IMR-90 (cell line): ENCODE data around the gene CHMP4A. TPM values are rescaled to one million over a fixed set of nuclear protein-coding genes. Genes with fewer than 3 reads are reported as not detected.

Source experiments
- ATAC-seq: fragments of 200-7000 bp; cut with Tn5 transposase; 2 replicates; pipeline ENCODE4 v1.9.1; 2020; ENCODE audit warnings: low read depth, mild to moderate bottlenecking, moderate library complexity
- BruUV-seq: library from RNA; stranded (reverse); fragments of 400-500 nt; replicated peaks from 2 replicates; lab custom pipeline; 2021; lab: Mats Ljungman, UMichigan
- CTCF ChIA-PET: fragments of 300-600 bp; formaldehyde crosslinking; extraction: SDS; loops from one replicate; lab custom pipeline; 2021; ENCODE audit warnings: antibody characterized with exemption; lab: Yijun Ruan, JAX
- POLR2A ChIA-PET: fragments of 300-600 bp; sonication (Branson Sonifier 250); formaldehyde crosslinking; loops from one replicate; lab custom pipeline; 2022; ENCODE audit warnings: antibody characterized with exemption; ENCODE audit not compliant: unreplicated experiment; lab: Charles Lee
- DNase-seq: peaks from one replicate; pipeline ENCODE4 v3.0.0; 2013
- H2AFZ ChIP-seq: replicated peaks from 2 replicates; pipeline ENCODE3; 2013; ENCODE audit warnings: low read length, mild to moderate bottlenecking; ENCODE audit not compliant: poor library complexity
- H2AK5ac ChIP-seq: 2 replicates; pipeline ENCODE4 v1.6.1; 2013; ENCODE audit warnings: low read depth, low read length, inconsistent platforms
- H2AK9ac ChIP-seq: replicated peaks from 2 replicates; pipeline ENCODE3; 2013; ENCODE audit warnings: mild to moderate bottlenecking, low read depth, low read length, moderate library complexity; ENCODE audit not compliant: poor library complexity
- H2BK120ac ChIP-seq: 2 replicates; pipeline ENCODE4 v1.6.1; 2013; ENCODE audit warnings: low read depth, low read length, inconsistent platforms
- H2BK15ac ChIP-seq: 3 replicates; pipeline ENCODE4 v1.6.1; 2013; ENCODE audit warnings: low read depth, low read length, inconsistent platforms
- H2BK20ac ChIP-seq: 2 replicates; pipeline ENCODE4 v1.6.1; 2013; ENCODE audit warnings: low read depth, mild to moderate bottlenecking, inconsistent platforms, low read length, moderate library complexity
- H2BK5ac ChIP-seq: 2 replicates; pipeline ENCODE4 v1.6.1; 2013; ENCODE audit warnings: mild to moderate bottlenecking, low read depth, low read length, inconsistent platforms; ENCODE audit not compliant: poor library complexity, severe bottlenecking
- H3K14ac ChIP-seq: replicated peaks from 2 replicates; pipeline ENCODE4 v1.6.1; 2013; ENCODE audit warnings: low read depth, low read length, inconsistent platforms
- H3K18ac ChIP-seq: 2 replicates; pipeline ENCODE4 v1.6.1; 2013; ENCODE audit warnings: low read depth, low read length, control low read depth
- H3K23ac ChIP-seq: 2 replicates; pipeline ENCODE4 v1.6.1; 2013; ENCODE audit warnings: low read depth, low read length, inconsistent platforms
- H3K27ac ChIP-seq: 2 replicates; pipeline ENCODE4 v1.5.1; 2013; ENCODE audit warnings: mild to moderate bottlenecking, control low read depth, low read length; ENCODE audit not compliant: insufficient read depth
- H3K27me3 ChIP-seq: 2 replicates; pipeline ENCODE4 v1.6.1; 2013; ENCODE audit warnings: low read length; ENCODE audit not compliant: control insufficient read depth, insufficient read depth
- H3K36me3 ChIP-seq: 2 replicates; pipeline ENCODE4 v1.6.1; 2013; ENCODE audit warnings: low read length, mixed read lengths; ENCODE audit not compliant: control insufficient read depth, insufficient read depth
- H3K4ac ChIP-seq: 2 replicates; pipeline ENCODE4 v1.6.1; 2013; ENCODE audit warnings: low read depth, low read length, inconsistent platforms
- H3K4me1 ChIP-seq: 2 replicates; pipeline ENCODE4 v1.6.1; 2013; ENCODE audit warnings: low read length, mixed read lengths; ENCODE audit not compliant: control insufficient read depth, insufficient read depth
- H3K4me2 ChIP-seq: 2 replicates; pipeline ENCODE4 v1.6.1; 2013; ENCODE audit warnings: low read depth, mild to moderate bottlenecking, control low read depth, low read length, moderate library complexity
- H3K4me3 ChIP-seq: 2 replicates; pipeline ENCODE4 v1.5.1; 2013; ENCODE audit warnings: low read depth, mild to moderate bottlenecking, control low read depth, low read length, moderate library complexity; ENCODE audit not compliant: insufficient read depth
- H3K56ac ChIP-seq: 2 replicates; pipeline ENCODE4 v1.6.1; 2013; ENCODE audit warnings: low read length, inconsistent platforms; ENCODE audit not compliant: insufficient read depth; ENCODE audit errors: extremely low read depth
- H3K79me1 ChIP-seq, 2 experiments: 2 replicates each; pipeline ENCODE4 v1.6.1; 2013; ENCODE audit warnings: low read length in 2 of 2, inconsistent platforms in 1 of 2, low read depth in 1 of 2
- H3K9ac ChIP-seq: 2 replicates; pipeline ENCODE4 v1.6.1; 2013; ENCODE audit warnings: low read depth, low read length, control low read depth
- H3K9me1 ChIP-seq: 2 replicates; pipeline ENCODE4 v1.6.1; 2013; ENCODE audit warnings: low read length, inconsistent platforms; ENCODE audit not compliant: insufficient read depth
- H3K9me3 ChIP-seq: 2 replicates; pipeline ENCODE4 v1.6.1; 2013; ENCODE audit warnings: low read length; ENCODE audit not compliant: control insufficient read depth, insufficient read depth
- H4K20me1 ChIP-seq: 2 replicates; pipeline ENCODE4 v1.6.1; 2013; ENCODE audit warnings: low read length, inconsistent platforms; ENCODE audit not compliant: insufficient read depth
- H4K5ac ChIP-seq: 2 replicates; pipeline ENCODE4 v1.6.1; 2013; ENCODE audit warnings: mild to moderate bottlenecking, low read depth, low read length, control low read depth
- H4K8ac ChIP-seq, 2 experiments: 2 replicates each; pipeline ENCODE4 v1.6.1; 2013; ENCODE audit warnings: low read depth in 2 of 2, low read length in 2 of 2, control low read depth in 1 of 2, inconsistent platforms in 1 of 2
- H4K91ac ChIP-seq: 2 replicates; pipeline ENCODE4 v1.6.1; 2013; ENCODE audit warnings: low read depth, low read length, inconsistent platforms; ENCODE audit not compliant: insufficient read depth
- MAZ ChIP-seq: IDR thresholded peaks from 2 replicates; pipeline ENCODE4 v1.6.1; 2012; ENCODE audit warnings: low read depth, mild to moderate bottlenecking, low read length, improper control_type of control experiment, moderate library complexity, borderline replicate concordance
- RAD21 ChIP-seq: IDR thresholded peaks from 2 replicates; pipeline ENCODE4 v1.6.1; 2012; ENCODE audit warnings: low read length, improper control_type of control experiment
- USF2 ChIP-seq: fragments of 150-350 bp; IDR thresholded peaks from 2 replicates; pipeline ENCODE4 v1.6.1; 2017; ENCODE audit warnings: mild to moderate bottlenecking, antibody characterized with exemption, low read length, low read depth
- WGBS, 2 experiments: methylation state at CpG; one replicate each; pipeline versions ENCODE4 v1.1.5 to v1.1.7; 2013; ENCODE audit warnings: missing lambda C conversion rate in 2 of 2; ENCODE audit not compliant: insufficient read length in 1 of 2; ENCODE audit errors: extremely low coverage in 2 of 2; 5-methylcytosine and 5-hydroxymethylcytosine counted together
- dilution Hi-C: fragments of 300-500 bp; cut with HindIII; formaldehyde crosslinking; loops from one replicate; pipeline ENCODE4 v1.14.3; 2018; ENCODE audit warnings: low sequenced_read_pairs; ENCODE audit not compliant: unreplicated experiment
- in situ Hi-C: fragments of 300-500 bp; cut with MboI; formaldehyde crosslinking; loops from 3 replicates; pipeline ENCODE4 v1.14.3; 2019; ENCODE audit warnings: low sequenced_read_pairs, inconsistent platforms, mixed read lengths
- intact Hi-C: fragments of 100-400 bp; cut with micrococcal nuclease; formaldehyde crosslinking; loops from 2 replicates; pipeline ENCODE4 v1.10.0; 2022
- polyA plus RNA-seq, 3 experiments: library from polyadenylated mRNA; depleted of rRNA; stranded (reverse); fragments of >200 nt; gene quantifications; 2 replicates each; pipeline ENCODE4 v1.2.3, GENCODE V29; 2012; ENCODE audit warnings: low replicate concordance in 1 of 3
- total RNA-seq: library from RNA; depleted of rRNA; stranded (reverse); fragments of >200 nt; gene quantifications from 2 replicates; pipeline ENCODE4 v1.2.3, GENCODE V29; 2012

Gene CHMP4A
- total and polyA plus RNA-seq, 2 of the 4 experiments (the other 2 are of a cell fraction): 22.0 to 63.8 TPM

- Histone ChIP-seq H2AK5ac (no peak overlapping the region), H3K9me3 (no peaks in the 10 kb centered on the region), H4K20me1 (no peaks in the 10 kb centered on the region), H3K4me1 (no peaks in the 10 kb centered on the region), H3K27me3 (no peaks in the 10 kb centered on the region), H3K56ac (no peak overlapping the region), H2BK5ac (no peak overlapping the region), H3K36me3 (peaks cover 30% of the 10 kb centered on the region), H3K27ac (no peak overlapping the region), H2BK15ac (no peak overlapping the region), H3K9ac (no peak overlapping the region), H3K9me1 (0 out of 2 replicates have a peak, but pooled peaks cover 3% of the 10 kb centered on the region), H3K18ac (no peak overlapping the region), H3K23ac (no peak overlapping the region), H3K4me3 (no peak overlapping the region), H3K4ac (no peak overlapping the region), H2BK120ac (no peak overlapping the region), H3K14ac (no peak overlapping the region), H3K4me2 (no peak overlapping the region), H3K79me1 (no peaks in the 10 kb centered on the region), H4K91ac (no peak overlapping the region), H4K5ac (no peak overlapping the region), H2AK9ac (peak overlapping the region; percentile 57), H2BK20ac (no peak overlapping the region), H2AFZ (no peak overlapping the region), H4K8ac (0 out of 4 replicates have a peak overlapping the region, but pooled peaks of 1 of the 2 experiments have one; percentile 14)
- DNase-seq: no peak
- CTCF ChIA-PET: no interaction called here
- no peak for ATAC-seq
- in situ Hi-C loops: no loop called here
- TF ChIP-seq USF2 (no peak), RAD21 (no peak), MAZ (no peak)
- 55% methylated on average over 6 of the region's 30 CpGs; no CpG with 5 or more reads in 1 of the 2 experiments for WGBS, 2 experiments
- intact Hi-C loops: no loop called here
- no TSS peak for BruUV-seq
- dilution Hi-C loops: no loop called here
- POLR2A ChIA-PET: no interaction called here
These were observed 40.9 kb downstream of the CHMP4A start for GRCh38 chr14:24172261-24172860.
